GM11168 (cell line): ENCODE measurements around the gene SRI.
"Not testable (repeated sequence)": the region's sequence is repeated elsewhere in the genome, so short reads cannot be mapped to it uniquely, and the experiment has no call there.

Experiments used
- in situ Hi-C: fragments of 300-500 bp; cut with MboI; formaldehyde crosslinking; loops from one replicate; pipeline ENCODE4 v1.12.0; 2022; ENCODE audit warnings: low sequenced_read_pairs; ENCODE audit not compliant: unreplicated experiment

Gene SRI, protein sequence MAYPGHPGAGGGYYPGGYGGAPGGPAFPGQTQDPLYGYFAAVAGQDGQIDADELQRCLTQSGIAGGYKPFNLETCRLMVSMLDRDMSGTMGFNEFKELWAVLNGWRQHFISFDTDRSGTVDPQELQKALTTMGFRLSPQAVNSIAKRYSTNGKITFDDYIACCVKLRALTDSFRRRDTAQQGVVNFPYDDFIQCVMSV

GRCh38 chr7:88219781-88220747, at the start of gene SRI:
Gene SRI (minus strand): TSS chr7:88220038. CDS start chr7:88220026, 12 bp downstream.
- in situ Hi-C loops, result no loop called here

GRCh38 chr7:88269586-88269985, 49.7 kb upstream of the SRI start:
- in situ Hi-C loops, result no loop called here

GRCh38 chr7:88268858-88269257, 49.0 kb upstream of the SRI start:
- in situ Hi-C loops, result no loop called here

- in situ Hi-C loops, result no loop called here
Observed at GRCh38 chr7:88268051-88268450, 48.2 kb upstream of the SRI start.

- in situ Hi-C loops, result no loop called here
Observed at GRCh38 chr7:88267421-88267820, 47.6 kb upstream of the SRI start.

- in situ Hi-C loops, result not testable (repeated sequence)
Observed at GRCh38 chr7:88264987-88265386, 45.1 kb upstream of the SRI start.

DNA sequence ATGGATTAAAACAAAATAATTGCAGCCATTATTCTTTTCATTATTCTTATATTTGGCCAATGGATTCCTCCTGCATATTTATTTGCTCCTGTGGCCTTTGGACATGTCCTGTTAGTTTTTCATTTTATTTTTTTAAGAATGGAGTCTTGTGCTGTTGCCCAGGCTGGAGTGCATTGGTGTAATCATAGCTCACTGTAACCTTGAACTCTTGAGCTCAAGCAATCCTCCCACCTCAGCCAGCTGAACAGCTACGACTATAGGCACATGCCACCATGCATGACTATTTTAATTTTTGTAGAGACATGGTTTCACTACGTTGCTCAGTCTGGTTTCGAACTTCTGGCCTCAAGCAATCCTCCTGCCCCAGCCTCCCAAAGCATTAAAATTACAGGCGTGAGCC, 42.7 kb upstream of the SRI start:
- in situ Hi-C loops, result no loop called here

GRCh38 chr7:88260719-88261118, 40.9 kb upstream of the SRI start:
- in situ Hi-C loops, result no loop called here

DNA sequence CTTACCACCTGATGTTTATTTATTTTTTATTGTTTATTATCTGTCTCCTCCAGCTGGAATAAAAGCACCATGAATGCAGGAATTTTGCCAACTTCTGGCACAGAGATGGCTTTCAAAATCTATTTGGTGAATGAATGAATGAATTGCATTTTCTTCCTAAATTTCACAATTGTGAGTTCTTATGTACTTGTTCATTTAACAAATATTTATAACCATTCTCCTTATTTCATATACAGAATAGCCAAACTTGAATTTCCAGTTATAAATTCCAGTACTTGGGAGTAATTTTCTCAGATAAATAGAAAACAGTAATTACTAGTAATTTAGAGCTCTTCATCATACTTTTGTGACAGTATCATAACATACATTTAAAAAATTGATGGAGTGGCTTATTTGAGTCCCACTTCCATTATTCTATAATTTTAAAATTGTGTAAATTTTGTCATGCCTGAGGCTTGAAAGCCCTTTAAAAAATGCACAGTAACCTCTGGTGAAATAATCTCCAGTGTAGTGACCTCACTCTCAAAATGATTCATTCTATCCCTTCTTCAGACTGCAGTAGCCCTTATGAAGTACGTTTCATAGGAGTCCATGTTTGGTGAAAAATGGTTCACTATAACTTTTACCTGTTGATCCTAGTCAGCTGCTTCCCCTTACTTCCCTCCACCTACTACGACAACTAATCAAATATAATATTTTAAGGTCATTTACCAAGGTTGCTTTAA, 40.0 kb upstream of the SRI start:
- in situ Hi-C loops, result no loop called here

DNA sequence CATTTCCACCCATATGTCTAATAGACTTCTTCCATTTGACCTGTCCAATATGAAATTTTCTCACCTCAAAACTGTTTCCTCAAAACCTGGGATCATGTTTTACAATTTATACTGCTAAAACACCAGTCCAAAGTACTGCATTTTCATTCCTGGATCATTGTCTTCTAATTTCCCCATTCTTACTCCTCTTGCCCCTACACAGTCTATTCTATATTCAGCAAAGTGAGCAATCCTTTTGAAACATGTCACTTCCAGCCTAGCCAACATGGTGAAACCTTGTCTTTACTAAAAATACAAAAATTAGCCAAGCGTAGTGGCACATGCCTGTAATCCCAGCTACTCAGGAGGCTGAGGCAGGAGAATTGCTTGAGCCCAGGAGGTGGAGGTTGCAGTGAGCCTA, 38.5 kb upstream of the SRI start:
- in situ Hi-C loops, result not testable (repeated sequence)

DNA sequence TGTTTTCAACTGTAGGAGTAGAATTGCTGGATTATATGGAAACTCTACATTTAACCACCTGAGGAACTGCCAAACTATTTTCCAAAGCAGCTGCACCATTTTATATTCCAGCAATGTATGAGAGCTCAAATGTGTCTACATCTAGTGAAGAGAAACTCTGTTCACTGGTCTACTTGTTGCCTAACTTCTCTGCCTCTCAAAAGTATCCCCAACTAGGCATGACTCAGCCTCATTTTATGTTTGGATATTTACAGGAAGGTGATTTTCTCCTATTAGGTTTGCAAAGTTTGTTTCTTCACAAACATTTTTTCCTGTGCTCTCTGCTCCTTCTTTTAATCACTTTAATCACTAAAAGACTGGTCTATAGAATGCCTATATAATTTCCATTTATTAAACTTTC, 37.1 kb upstream of the SRI start:
- in situ Hi-C loops, result no loop called here

DNA sequence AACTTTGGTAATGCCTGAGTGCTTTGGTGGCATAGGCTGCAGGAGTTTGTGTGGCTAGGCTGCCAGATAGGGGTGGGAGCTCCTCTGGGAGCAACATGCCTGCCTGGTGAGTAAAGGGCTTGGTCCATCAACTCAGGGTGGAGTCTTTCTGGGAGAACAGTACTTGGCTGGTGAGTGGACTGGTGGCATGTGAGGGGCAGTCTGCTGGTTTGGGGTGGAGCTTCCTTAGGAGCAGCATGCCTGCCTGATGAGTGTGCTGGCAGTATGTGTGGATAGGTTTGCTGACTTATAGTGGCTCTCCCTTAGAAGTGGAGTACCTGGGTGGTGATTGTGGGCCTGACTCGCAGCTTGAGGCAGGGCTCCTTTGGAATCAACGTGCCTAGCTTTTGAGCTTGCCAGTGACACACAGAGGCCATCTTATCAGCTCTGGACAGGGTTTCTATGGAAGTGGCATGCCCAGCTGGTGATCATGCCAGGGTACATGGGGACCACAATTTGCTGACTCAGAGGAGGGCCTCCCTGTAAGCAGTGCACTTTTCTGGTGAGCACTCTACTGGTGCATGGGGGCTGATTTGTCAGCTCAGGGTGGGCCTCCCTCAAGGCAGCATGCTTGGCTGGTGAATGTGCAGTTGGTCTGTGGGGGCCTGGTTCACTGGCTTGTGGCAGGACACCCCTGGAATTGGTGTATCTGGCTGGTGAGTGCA, 35.0 kb upstream of the SRI start:
- in situ Hi-C loops, result no loop called here

DNA sequence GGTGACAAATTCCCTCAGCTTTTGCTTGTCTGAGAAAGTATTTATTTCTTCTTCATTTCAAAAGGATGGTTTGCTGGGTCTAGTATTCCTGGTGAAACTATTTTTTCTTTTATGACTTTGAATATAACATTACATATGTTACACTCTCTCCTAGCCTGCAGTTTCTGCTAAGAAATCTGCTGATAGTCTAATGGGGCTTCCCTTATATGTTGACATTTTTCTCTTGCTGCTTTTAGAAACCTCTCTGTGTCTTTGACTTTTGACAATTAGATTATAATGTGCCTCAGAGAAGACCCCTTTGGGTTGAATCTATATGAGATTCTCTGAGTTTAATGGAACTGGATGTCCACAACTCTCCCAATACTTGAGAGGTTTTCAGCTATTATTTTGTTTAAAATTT, 33.8 kb upstream of the SRI start:
- in situ Hi-C loops, result no loop called here

DNA sequence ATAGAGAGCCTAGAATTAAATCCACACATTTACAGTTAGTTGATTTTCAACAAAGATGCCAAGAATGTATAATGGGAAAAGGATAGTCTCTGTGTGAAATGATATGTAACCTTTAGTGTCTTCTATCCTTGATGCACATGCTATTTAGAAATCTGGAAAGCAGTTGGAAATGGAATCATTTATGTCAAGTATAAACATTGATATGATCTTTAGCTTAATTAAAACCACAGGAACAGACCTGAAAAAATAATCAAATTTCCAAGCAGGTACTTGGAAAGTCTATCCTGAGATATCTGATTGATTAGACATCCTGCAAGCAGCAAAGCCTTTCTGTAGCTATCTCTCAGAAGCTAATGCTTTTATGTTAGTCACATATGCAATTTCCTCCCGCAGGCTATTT, 24.4 kb upstream of the SRI start:
- in situ Hi-C loops, result no loop called here

DNA sequence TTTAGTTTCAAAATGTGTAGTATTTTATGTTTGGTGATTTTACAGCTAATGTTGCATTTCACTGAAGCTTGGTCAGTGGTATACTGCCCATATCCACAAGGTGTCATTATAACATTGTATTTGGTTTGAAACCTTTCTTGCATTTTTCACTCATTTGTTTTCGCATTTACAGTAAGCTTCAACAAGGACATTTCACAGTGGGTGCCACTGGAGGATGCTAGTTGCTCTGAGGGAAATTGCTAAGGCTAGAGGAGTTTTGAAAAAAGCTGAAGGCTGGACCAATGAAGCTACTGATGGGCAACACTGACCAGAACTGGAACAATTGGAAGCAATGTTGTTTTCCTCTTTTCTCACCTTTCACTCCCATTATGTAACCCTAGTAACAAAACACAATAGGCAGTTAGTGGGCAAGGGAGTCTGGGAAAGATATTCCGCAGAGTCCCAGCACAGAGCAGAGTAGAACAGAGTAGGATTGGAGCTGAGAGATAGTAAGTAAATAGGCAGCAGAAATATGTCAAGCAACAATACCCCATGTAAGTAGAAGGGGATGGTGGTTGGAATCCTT, 23.6 kb upstream of the SRI start:
- in situ Hi-C loops, result no loop called here

DNA sequence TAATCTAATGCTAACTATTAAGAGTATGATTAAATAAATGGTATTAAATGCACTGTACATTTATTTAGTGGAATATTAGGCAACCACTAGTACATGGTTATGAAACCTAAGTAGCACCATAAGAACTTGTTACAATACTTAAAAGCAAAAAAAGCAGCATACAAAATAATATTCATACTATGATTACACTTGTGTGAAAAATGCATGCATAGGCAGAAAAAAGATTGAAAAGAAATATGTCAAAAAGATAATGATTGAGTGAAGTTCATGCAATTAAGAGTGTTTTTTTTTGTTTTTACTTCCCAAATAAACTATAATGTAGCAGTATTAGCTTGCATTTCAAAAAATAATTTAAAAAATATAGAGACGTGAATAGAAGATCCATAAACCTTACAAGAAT, 20.0 kb upstream of the SRI start:
- in situ Hi-C loops, result no loop called here

GRCh38 chr7:88233828-88234227, 14.0 kb upstream of the SRI start:
- in situ Hi-C loops, result no loop called here

- in situ Hi-C loops, result no loop called here
Observed at GRCh38 chr7:88230646-88231045, 10.8 kb upstream of the SRI start.

DNA sequence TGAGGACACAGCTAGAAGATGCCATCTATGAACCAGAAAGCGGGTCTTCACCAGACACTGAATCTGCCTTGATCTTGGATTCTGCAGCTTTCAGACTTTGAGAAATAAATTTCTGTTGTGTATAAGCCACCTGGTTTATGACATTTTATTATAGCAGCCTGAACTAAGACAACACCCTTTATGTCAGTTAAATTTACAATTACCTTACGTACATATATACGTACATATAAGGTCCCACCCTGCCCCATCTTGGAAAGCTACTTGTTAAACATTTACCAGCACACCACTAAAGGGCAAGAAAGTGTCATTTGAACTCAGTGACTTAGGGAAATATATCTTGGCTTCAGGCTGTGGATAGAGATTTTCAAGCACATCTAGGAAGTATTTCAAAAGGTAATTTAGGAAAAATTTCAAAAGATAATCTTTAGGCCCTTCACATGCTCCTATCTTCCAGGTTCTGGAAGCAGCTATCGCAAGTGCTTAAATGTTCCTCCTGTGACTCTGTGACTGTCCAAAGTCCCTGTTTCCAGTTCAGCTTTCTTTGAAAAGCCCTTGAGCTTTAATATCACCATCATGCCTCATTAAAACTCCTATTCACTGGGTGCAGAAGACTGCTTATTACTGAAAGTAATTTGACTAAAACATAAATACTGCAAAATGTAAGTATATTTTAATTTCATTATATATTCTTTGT, 9.6 kb upstream of the SRI start:
- in situ Hi-C loops, result no loop called here
